ENCODE data around the gene EPB41L3. TPM values are rescaled to one million over a fixed set of nuclear protein-coding genes. Genes with fewer than 3 reads are reported as not detected.
A peak's percentile ranks its signal among the peaks of the same experiment; 100 is the strongest.

Gene EPB41L3
- polyA plus RNA-seq, 3 donors, result 25.2 to 56.6 (median 51.3) TPM

DNA sequence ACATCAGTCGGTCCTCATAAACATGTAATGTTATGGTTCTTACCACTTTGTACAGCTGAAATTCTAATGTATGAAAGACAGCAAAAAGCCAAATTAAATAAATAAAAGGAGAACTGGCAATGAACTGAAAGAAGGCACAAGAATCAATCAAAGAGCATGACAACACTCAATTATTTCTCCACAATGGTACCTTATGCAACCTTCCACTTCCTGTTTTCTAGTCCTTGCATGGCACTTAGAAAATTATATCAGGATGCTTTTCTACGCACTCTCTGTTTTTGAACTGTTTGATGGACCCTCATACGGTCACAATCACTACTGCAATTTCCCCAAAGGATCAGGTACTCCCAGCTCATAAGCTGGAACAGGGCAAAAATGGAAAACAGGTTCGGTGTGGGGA is 81.6 kb downstream of the EPB41L3 start:
- Histone ChIP-seq H2AFZ (ENCODE audit: insufficient read depth, low read depth, low read length, poor library complexity, severe bottlenecking) (no peak overlapping the region), H3K9ac (ENCODE audit: insufficient read depth, low read length, poor library complexity, severe bottlenecking) (peak overlapping the region; percentile 45), H4K20me1 (ENCODE audit: insufficient read depth, low read length) (no peaks in the 10 kb centered on the region), H3K4me3 (replicated peaks in 1 of 3; ENCODE audit: low read depth in 2 of 3, low read length in 3 of 3) (peak overlapping the region in 1 of 3 experiments; percentile 51), H3K79me2 (ENCODE audit: insufficient read depth, low read length) (peaks cover 7% of the 10 kb centered on the region), H3K4me2 (replicated peaks; ENCODE audit: extremely low read depth, low read length, poor library complexity, severe bottlenecking) (peak overlapping the region; percentile 47), H3K27me3 (ENCODE audit: control insufficient read depth in 2 of 2, insufficient read depth in 2 of 2, low read length in 2 of 2) (no peaks in the 10 kb centered on the region), H3K4me1 (ENCODE audit: control insufficient read depth in 1 of 2, insufficient read depth in 2 of 2, low read length in 2 of 2) (peaks cover 68 to 73% of the 10 kb centered on the region in 2 donors), H3K27ac (ENCODE audit: low read depth in 1 of 2, low read length in 2 of 2) (peak overlapping the region; percentile 48 to 96), H3K36me3 (replicated peaks in 1 of 2; ENCODE audit: control insufficient read depth in 1 of 2, insufficient read depth in 2 of 2, low read length in 2 of 2) (no peaks in the 10 kb centered on the region), H3K9me3 (replicated peaks in 1 of 2; ENCODE audit: control insufficient read depth in 1 of 2, insufficient read depth in 1 of 2, low read length in 2 of 2) (no peaks in the 10 kb centered on the region)
- Mint-ChIP-seq H3K4me3 (peak overlapping the region in 1 of 2 donors; percentile 49), H3K9me3 (no peaks in the 10 kb centered on the region), H3K4me1 (peaks cover 69% of the 10 kb centered on the region), H3K36me3 (peaks cover 2 to 5% of the 10 kb centered on the region in 2 donors), H3K27me3 (ENCODE audit: low read depth in 3 of 3) (peaks cover 0 to 5% (median 4%) of the 10 kb centered on the region in 3 donors), H3K27ac (peak overlapping the region; percentile 91 to 96 (median 95))
- TF ChIP-seq, protein P1, sequence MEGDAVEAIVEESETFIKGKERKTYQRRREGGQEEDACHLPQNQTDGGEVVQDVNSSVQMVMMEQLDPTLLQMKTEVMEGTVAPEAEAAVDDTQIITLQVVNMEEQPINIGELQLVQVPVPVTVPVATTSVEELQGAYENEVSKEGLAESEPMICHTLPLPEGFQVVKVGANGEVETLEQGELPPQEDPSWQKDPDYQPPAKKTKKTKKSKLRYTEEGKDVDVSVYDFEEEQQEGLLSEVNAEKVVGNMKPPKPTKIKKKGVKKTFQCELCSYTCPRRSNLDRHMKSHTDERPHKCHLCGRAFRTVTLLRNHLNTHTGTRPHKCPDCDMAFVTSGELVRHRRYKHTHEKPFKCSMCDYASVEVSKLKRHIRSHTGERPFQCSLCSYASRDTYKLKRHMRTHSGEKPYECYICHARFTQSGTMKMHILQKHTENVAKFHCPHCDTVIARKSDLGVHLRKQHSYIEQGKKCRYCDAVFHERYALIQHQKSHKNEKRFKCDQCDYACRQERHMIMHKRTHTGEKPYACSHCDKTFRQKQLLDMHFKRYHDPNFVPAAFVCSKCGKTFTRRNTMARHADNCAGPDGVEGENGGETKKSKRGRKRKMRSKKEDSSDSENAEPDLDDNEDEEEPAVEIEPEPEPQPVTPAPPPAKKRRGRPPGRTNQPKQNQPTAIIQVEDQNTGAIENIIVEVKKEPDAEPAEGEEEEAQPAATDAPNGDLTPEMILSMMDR (IDR thresholded peaks at IDR 0.05), result no peak
- peak; percentile 83 to 99 (median 91) for DNase-seq
- no CpG with 5 or more reads among the region's 4 CpGs for WGBS (ENCODE audit: insufficient coverage)
- intact Hi-C loops (cut with micrococcal nuclease), result loop anchor here (10.0 kb wide), 1 partner anchor 53 kb away; no protein-coding TSS in a partner anchor

DNA sequence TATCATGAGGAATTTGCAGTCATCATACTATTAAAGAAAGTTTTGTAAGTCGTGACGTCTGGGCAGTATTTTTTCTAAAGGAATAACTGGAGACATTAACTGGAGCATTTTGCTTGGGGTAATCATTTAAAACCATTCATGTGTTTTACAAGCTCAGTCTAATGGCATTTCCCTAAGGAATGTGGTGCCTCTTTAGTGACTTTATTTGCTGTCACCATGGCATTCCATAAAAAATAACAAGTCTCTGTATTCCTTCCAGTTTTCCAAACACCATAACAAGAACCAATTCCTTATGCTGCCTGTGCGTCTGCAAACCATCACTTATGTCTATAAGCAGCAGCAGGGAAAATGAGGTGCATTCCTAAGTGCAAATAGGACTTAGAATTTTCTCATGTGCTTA is 82.8 kb downstream of the EPB41L3 start:
- Mint-ChIP-seq H3K27me3 (ENCODE audit: low read depth in 3 of 3) (peaks cover 0 to 5% (median 4%) of the 10 kb centered on the region in 3 donors), H3K4me3 (no peak overlapping the region), H3K4me1 (peaks cover 68% of the 10 kb centered on the region), H3K36me3 (peaks cover 2 to 5% of the 10 kb centered on the region in 2 donors), H3K9me3 (no peaks in the 10 kb centered on the region), H3K27ac (peak overlapping the region in 1 of 7 donors; percentile 96)
- H3K9me3 ChIP-seq (replicated peaks in 1 of 2; ENCODE audit: control insufficient read depth in 1 of 2, insufficient read depth in 1 of 2, low read length in 2 of 2), result no peaks in the 10 kb centered on the region
- H3K4me3 ChIP-seq (replicated peaks in 1 of 3; ENCODE audit: low read depth in 2 of 3, low read length in 3 of 3), result no peak overlapping the region
- H2AFZ ChIP-seq (ENCODE audit: insufficient read depth, low read depth, low read length, poor library complexity, severe bottlenecking), result no peak overlapping the region
- H3K36me3 ChIP-seq (replicated peaks in 1 of 2; ENCODE audit: control insufficient read depth in 1 of 2, insufficient read depth in 2 of 2, low read length in 2 of 2), result no peaks in the 10 kb centered on the region
- H3K9ac ChIP-seq (ENCODE audit: insufficient read depth, low read length, poor library complexity, severe bottlenecking), result no peak overlapping the region
- TF ChIP-seq, protein P1 (IDR thresholded peaks at IDR 0.05), result no peak
- H3K4me2 ChIP-seq (replicated peaks; ENCODE audit: extremely low read depth, low read length, poor library complexity, severe bottlenecking), result no peak overlapping the region
- no peaks in the 10 kb centered on the region for H3K27me3 ChIP-seq (ENCODE audit: control insufficient read depth in 2 of 2, insufficient read depth in 2 of 2, low read length in 2 of 2)
- peak overlapping the region in 1 of 2 donors; percentile 96 for H3K27ac ChIP-seq (ENCODE audit: low read depth in 1 of 2, low read length in 2 of 2)
- intact Hi-C loops (cut with micrococcal nuclease), result loop anchor here (10.0 kb wide), 1 partner anchor 54 kb away; no protein-coding TSS in a partner anchor
- H3K4me1 ChIP-seq (ENCODE audit: control insufficient read depth in 1 of 2, insufficient read depth in 2 of 2, low read length in 2 of 2), result peaks cover 66 to 75% of the 10 kb centered on the region in 2 donors
- no peaks in the 10 kb centered on the region for H4K20me1 ChIP-seq (ENCODE audit: insufficient read depth, low read length)
- DNase-seq, result no peak
- peaks cover 7% of the 10 kb centered on the region for H3K79me2 ChIP-seq (ENCODE audit: insufficient read depth, low read length)
- WGBS (ENCODE audit: insufficient coverage), result no CpG with 5 or more reads among the region's 3 CpGs
